ENCODE results near the gene STAT3.

Gene STAT3

GRCh38 chr17:42410319-42410685 lies 22.1 kb upstream of the STAT3 start:
- ChIA-PET POLR2A (interaction anchor here (0.9 to 4.9 kb wide), 2 partner anchors 11 to 17 kb away, joined by 3 to 60 read pairs; partner anchors contain the start of gene CAVIN1), CTCF (interaction anchor here (0.9 to 8.9 kb wide), 8 partner anchors 10 to 117 kb away, joined by 3 to 54 read pairs (median 6); partner anchors contain the start of gene CAVIN1)
- DNase-seq (ENCODE audit: low read depth, low spot score), result no peak
- TF ChIP-seq, protein P1, sequence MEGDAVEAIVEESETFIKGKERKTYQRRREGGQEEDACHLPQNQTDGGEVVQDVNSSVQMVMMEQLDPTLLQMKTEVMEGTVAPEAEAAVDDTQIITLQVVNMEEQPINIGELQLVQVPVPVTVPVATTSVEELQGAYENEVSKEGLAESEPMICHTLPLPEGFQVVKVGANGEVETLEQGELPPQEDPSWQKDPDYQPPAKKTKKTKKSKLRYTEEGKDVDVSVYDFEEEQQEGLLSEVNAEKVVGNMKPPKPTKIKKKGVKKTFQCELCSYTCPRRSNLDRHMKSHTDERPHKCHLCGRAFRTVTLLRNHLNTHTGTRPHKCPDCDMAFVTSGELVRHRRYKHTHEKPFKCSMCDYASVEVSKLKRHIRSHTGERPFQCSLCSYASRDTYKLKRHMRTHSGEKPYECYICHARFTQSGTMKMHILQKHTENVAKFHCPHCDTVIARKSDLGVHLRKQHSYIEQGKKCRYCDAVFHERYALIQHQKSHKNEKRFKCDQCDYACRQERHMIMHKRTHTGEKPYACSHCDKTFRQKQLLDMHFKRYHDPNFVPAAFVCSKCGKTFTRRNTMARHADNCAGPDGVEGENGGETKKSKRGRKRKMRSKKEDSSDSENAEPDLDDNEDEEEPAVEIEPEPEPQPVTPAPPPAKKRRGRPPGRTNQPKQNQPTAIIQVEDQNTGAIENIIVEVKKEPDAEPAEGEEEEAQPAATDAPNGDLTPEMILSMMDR (IDR thresholded peaks at IDR 0.05; ENCODE audit: insufficient read depth, low read length, missing control alignments), result no peak
- H3K4me3 ChIP-seq (ENCODE audit: low read depth, low read length), result no peak overlapping the region

DNA sequence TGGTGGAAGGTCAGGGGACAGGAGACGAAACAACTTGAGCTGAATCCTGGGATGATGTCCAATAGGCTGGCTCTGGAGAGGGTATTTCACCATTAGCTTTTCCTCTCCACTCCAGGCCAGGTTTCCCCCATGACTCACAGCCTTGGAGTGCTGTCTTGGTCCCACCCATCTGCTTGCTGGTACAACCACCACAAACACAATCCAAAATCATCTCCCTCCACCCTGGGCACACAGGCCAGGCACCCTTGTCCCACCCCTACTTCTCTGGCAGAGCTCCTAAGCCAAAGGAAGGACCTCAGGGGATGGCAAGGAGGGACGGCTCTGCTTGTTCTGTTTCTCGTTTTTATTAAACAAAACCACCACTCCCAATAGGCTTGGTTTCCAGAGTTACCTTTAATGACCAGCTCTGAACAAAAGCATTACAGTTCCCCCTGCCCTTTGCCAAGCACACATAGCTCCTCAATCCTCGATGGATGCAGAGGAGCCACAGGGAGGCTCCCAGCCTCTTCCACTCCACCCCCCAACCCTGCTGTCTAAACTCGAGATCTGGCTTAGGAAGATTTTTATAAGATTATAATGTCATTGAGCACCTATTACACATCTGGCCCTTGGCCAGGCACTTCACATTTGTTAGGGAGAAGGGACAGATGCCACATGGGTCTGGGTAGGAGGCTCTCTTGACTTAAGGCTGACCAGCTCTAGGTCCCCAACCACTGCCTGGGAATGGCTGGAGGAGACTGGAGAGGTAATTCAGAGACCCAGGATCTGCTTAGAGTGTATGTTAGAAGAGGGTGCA lies 21.5 kb upstream of the STAT3 start:
- POLR2A ChIA-PET, result interaction anchor here (0.6 to 4.9 kb wide), 5 partner anchors 12 to 192 kb away, joined by 3 to 60 read pairs (median 4); partner anchors contain the start of gene CAVIN1
- H3K4me3 ChIP-seq (ENCODE audit: low read depth, low read length), result peak overlapping the region; percentile 29
- CTCF ChIA-PET, result interaction anchor here (0.6 to 8.9 kb wide), 9 partner anchors 10 to 390 kb away, joined by 3 to 54 read pairs (median 3); partner anchors contain the start of genes CAVIN1 and NKIRAS2
- TF ChIP-seq, protein P1 (IDR thresholded peaks at IDR 0.05; ENCODE audit: insufficient read depth, low read length, missing control alignments), result no peak
- DNase-seq (ENCODE audit: low read depth, low spot score), result no peak

- ChIA-PET CTCF (interaction anchor here (1.8 to 8.9 kb wide), 5 partner anchors 12 to 119 kb away, joined by 6 to 54 read pairs (median 15); no protein-coding TSS in a partner anchor), POLR2A (interaction anchor here (1.0 to 2.9 kb wide), 2 partner anchors 15 to 16 kb away, joined by 3 to 15 read pairs; partner anchors contain the start of gene CAVIN1)
- DNase-seq (ENCODE audit: low read depth, low spot score), result no peak
- H3K4me3 ChIP-seq (ENCODE audit: low read depth, low read length), result no peak overlapping the region
- TF ChIP-seq, protein P1 (IDR thresholded peaks at IDR 0.05; ENCODE audit: insufficient read depth, low read length, missing control alignments), result no peak
These were observed 19.8 kb upstream of the STAT3 start for GRCh38 chr17:42408061-42408460.

GRCh38 chr17:42407289-42407836 lies 19.1 kb upstream of the STAT3 start:
- DNase-seq (ENCODE audit: low read depth, low spot score), result no peak
- ChIA-PET POLR2A (interaction anchor here (0.7 to 2.9 kb wide), 3 partner anchors 16 to 111 kb away, joined by 3 to 15 read pairs (median 3); partner anchors contain the start of gene CAVIN1), CTCF (interaction anchor here (1.0 to 8.9 kb wide), 17 partner anchors 9 to 185 kb away, joined by 3 to 54 read pairs (median 6); partner anchors contain the start of gene STAT3)
- TF ChIP-seq, protein P1 (IDR thresholded peaks at IDR 0.05; ENCODE audit: insufficient read depth, low read length, missing control alignments), result no peak
- no peak overlapping the region for H3K4me3 ChIP-seq (ENCODE audit: low read depth, low read length)

GRCh38 chr17:42406615-42407288 lies 18.5 kb upstream of the STAT3 start:
- ChIA-PET POLR2A (interaction anchor here (0.7 to 2.9 kb wide), 4 partner anchors 15 to 111 kb away, joined by 3 to 15 read pairs (median 4); partner anchors contain the start of gene CAVIN1), CTCF (interaction anchor here (1.0 to 8.9 kb wide), 20 partner anchors 8 to 184 kb away, joined by 3 to 54 read pairs (median 6); partner anchors contain the start of gene STAT3)

More at GRCh38 chr17:42406615-42407288, 18.5 kb upstream of the STAT3 start:
- no peak for DNase-seq (ENCODE audit: low read depth, low spot score)
- TF ChIP-seq, protein P1 (IDR thresholded peaks at IDR 0.05; ENCODE audit: insufficient read depth, low read length, missing control alignments), result no peak
- H3K4me3 ChIP-seq (ENCODE audit: low read depth, low read length), result no peak overlapping the region
